ENCODE measurements around the gene OSBPL9. TPM values are rescaled to one million over a fixed set of nuclear protein-coding genes. Genes with fewer than 3 reads are reported as not detected.
"Not testable (repeated sequence)": the region's sequence is repeated elsewhere in the genome, so short reads cannot be mapped to it uniquely, and the experiment has no call there.

Gene OSBPL9
- total RNA-seq, 6 experiments from 2014 or later, result 39.8 to 54.2 (median 44.8) TPM

GRCh38 chr1:51642739-51643142 lies 25.8 kb downstream of the OSBPL9 start:
- Mint-ChIP-seq H3K4me1 (ENCODE audit: low read depth) (peaks cover 72% of the 10 kb centered on the region), H3K9me3 (no peaks in the 10 kb centered on the region), H3K27me3 (ENCODE audit: insufficient read depth) (peaks cover 1% of the 10 kb centered on the region; the same call in 1 of the 2 replicates), H3K27ac (peak overlapping the region; percentile 93), H3K36me3 (ENCODE audit: low read depth) (peaks cover 16% of the 10 kb centered on the region), H3K4me3 (peak overlapping the region; percentile 74)
- DNase-seq, result peak; percentile 93
- no peak for TF ChIP-seq CTCF (IDR thresholded peaks at IDR 0.05)

GRCh38 chr1:51643362-51643761 lies 26.5 kb downstream of the OSBPL9 start:
- no peak for DNase-seq
- Mint-ChIP-seq H3K27me3 (ENCODE audit: insufficient read depth) (peaks cover 1% of the 10 kb centered on the region; the same call in 1 of the 2 replicates), H3K4me3 (peak overlapping the region; percentile 74), H3K36me3 (ENCODE audit: low read depth) (peaks cover 16% of the 10 kb centered on the region), H3K27ac (peak overlapping the region; percentile 93), H3K9me3 (no peaks in the 10 kb centered on the region), H3K4me1 (ENCODE audit: low read depth) (peaks cover 72% of the 10 kb centered on the region)
- no peak for TF ChIP-seq CTCF (IDR thresholded peaks at IDR 0.05)

- TF ChIP-seq CTCF (IDR thresholded peaks at IDR 0.05), result no peak
- Mint-ChIP-seq H3K9me3 (no peaks in the 10 kb centered on the region), H3K36me3 (ENCODE audit: low read depth) (peaks cover 14% of the 10 kb centered on the region), H3K4me3 (peak overlapping the region; percentile 84), H3K27me3 (ENCODE audit: insufficient read depth) (peaks cover 1% of the 10 kb centered on the region; the same call in 1 of the 2 replicates), H3K4me1 (ENCODE audit: low read depth) (peaks cover 76% of the 10 kb centered on the region), H3K27ac (peak overlapping the region; percentile 93)
- no peak for DNase-seq
Observed at GRCh38 chr1:51644020-51644419, 27.1 kb downstream of the OSBPL9 start.

GRCh38 chr1:51644533-51645197 lies 27.8 kb downstream of the OSBPL9 start:
- Mint-ChIP-seq H3K27me3 (ENCODE audit: insufficient read depth) (peaks cover 3% of the 10 kb centered on the region), H3K4me3 (peak overlapping the region; percentile 84), H3K27ac (peak overlapping the region; percentile 93), H3K9me3 (no peaks in the 10 kb centered on the region), H3K36me3 (ENCODE audit: low read depth) (peaks cover 10% of the 10 kb centered on the region), H3K4me1 (ENCODE audit: low read depth) (peaks cover 76% of the 10 kb centered on the region)
- TF ChIP-seq CTCF (IDR thresholded peaks at IDR 0.05), result no peak
- peak; percentile 73 for DNase-seq

GRCh38 chr1:51646592-51646991 lies 29.7 kb downstream of the OSBPL9 start:
- not testable (repeated sequence) for H3K27me3 Mint-ChIP-seq (ENCODE audit: insufficient read depth); H3K9me3 Mint-ChIP-seq; H3K4me3 Mint-ChIP-seq; H3K27ac Mint-ChIP-seq; DNase-seq
- H3K36me3 Mint-ChIP-seq (ENCODE audit: low read depth), result peaks cover 14% of the 10 kb centered on the region
- H3K4me1 Mint-ChIP-seq (ENCODE audit: low read depth), result peaks cover 85% of the 10 kb centered on the region

All from HFFc6 (cell line).